GM12878 (cell line): ENCODE measurements around the gene FAM217B. TPM values are rescaled to one million over a fixed set of nuclear protein-coding genes. Genes with fewer than 3 reads are reported as not detected.

Experiments
- ATAC-seq: fragments of 200-7000 bp; cut with Tn5 transposase; 3 replicates; pipeline ENCODE4 v1.9.1; 2020; ENCODE audit warnings: mild to moderate bottlenecking, moderate library complexity
- BruUV-seq: library from RNA; stranded (reverse); fragments of 400-500 nt; replicated peaks from 2 replicates; lab custom pipeline; 2021; lab: Mats Ljungman, UMichigan
- CTCF ChIA-PET: fragments of 300-600 bp; sonication (Branson Sonifier 250); formaldehyde crosslinking; extraction: SDS; loops from one replicate; lab custom pipeline; 2021; ENCODE audit warnings: inconsistent platforms; lab: Yijun Ruan, JAX
- POLR2A ChIA-PET: fragments of 350-600 bp; formaldehyde crosslinking; extraction: SDS; loops from one replicate; lab custom pipeline; 2021; ENCODE audit warnings: inconsistent platforms; lab: Charles Lee
- RAD21 ChIA-PET: fragments of 300-600 bp; sonication (Branson Sonifier 250); formaldehyde crosslinking; loops from one replicate; lab custom pipeline; 2023; ENCODE audit warnings: antibody characterized with exemption; ENCODE audit not compliant: unreplicated experiment; lab: Charles Lee
- SMC1A ChIA-PET: fragments of 300-600 bp; sonication (Branson Sonifier 250); formaldehyde crosslinking; loops from one replicate; lab custom pipeline; 2023; ENCODE audit not compliant: unreplicated experiment, uncharacterized antibody; lab: Charles Lee
- DNase-seq: peaks from one replicate; pipeline ENCODE4 v3.0.0-alpha.2; 2011; ENCODE audit warnings: low read depth, low spot score
- FAIRE-seq: peaks from 3 replicates; lab custom pipeline; 2011; peaks lifted over from hg19 to GRCh38; lab: Jason Lieb, UNC
- H2AFZ ChIP-seq: 2 replicates; pipeline ENCODE4 v1.6.0; 2011; ENCODE audit warnings: low read depth, low read length, control low read depth; ENCODE audit not compliant: control insufficient read depth
- H3K27ac ChIP-seq: 2 replicates; pipeline ENCODE4 v1.5.1; 2011; ENCODE audit warnings: control low read depth; ENCODE audit not compliant: control insufficient read depth, insufficient read depth
- H3K27me3 ChIP-seq, 2 experiments: replicated peaks in 1 of 2; 2 replicates each; pipeline versions ENCODE4 v1.6.0 to v1.6.1; 2011; ENCODE audit warnings: low read length in 1 of 2; ENCODE audit not compliant: control insufficient read depth in 2 of 2, insufficient read depth in 2 of 2
- H3K36me3 ChIP-seq, 2 experiments: 2 replicates each; pipeline ENCODE4 v1.5.1; 2011; ENCODE audit warnings: low read length in 1 of 2; ENCODE audit not compliant: control insufficient read depth in 2 of 2, insufficient read depth in 2 of 2
- H3K4me1 ChIP-seq: 2 replicates; pipeline ENCODE4 v1.6.1; 2011; ENCODE audit warnings: mild to moderate bottlenecking, low read length, moderate library complexity, mixed read lengths; ENCODE audit not compliant: control insufficient read depth, insufficient read depth
- H3K4me2 ChIP-seq: 2 replicates; pipeline ENCODE4 v1.6.0; 2011; ENCODE audit warnings: control low read depth; ENCODE audit not compliant: control insufficient read depth, insufficient read depth
- H3K4me3 ChIP-seq: fragments of 200-600 bp; sonication (generic); 2 replicates; pipeline ENCODE4 v1.5.1; 2016
- H3K79me2 ChIP-seq: 2 replicates; pipeline ENCODE4 v1.6.0; 2011; ENCODE audit warnings: low read length; ENCODE audit not compliant: control insufficient read depth, insufficient read depth
- H3K9ac ChIP-seq: 2 replicates; pipeline ENCODE4 v1.8.0; 2011; ENCODE audit warnings: low read length, control low read depth, mixed read lengths; ENCODE audit not compliant: control insufficient read depth, insufficient read depth
- H3K9me3 ChIP-seq: replicated peaks from 3 replicates; pipeline ENCODE4 v1.5.1; 2011; ENCODE audit warnings: mild to moderate bottlenecking, low read length; ENCODE audit not compliant: control insufficient read depth, insufficient read depth
- H4K20me1 ChIP-seq: 2 replicates; pipeline ENCODE4 v1.6.0; 2011; ENCODE audit not compliant: control insufficient read depth, insufficient read depth
- CEBPB ChIP-seq, 2 experiments: fragments of 150-350 bp in 1 of 2; IDR thresholded peaks; 2 replicates each; pipeline ENCODE4 v1.6.1; 2012 to 2014; ENCODE audit warnings: low read depth in 2 of 2, low read length in 2 of 2, borderline replicate concordance in 1 of 2, inconsistent platforms in 1 of 2
- EGR1 ChIP-seq, 2 experiments: IDR thresholded peaks; 1 replicate in 1 of 2; 2 replicates in 1 of 2; pipeline ENCODE4 v1.6.1; 2011 to 2012; ENCODE audit warnings: low read depth in 2 of 2, low read length in 2 of 2, borderline replicate concordance in 1 of 2, mild to moderate bottlenecking in 1 of 2, moderate library complexity in 1 of 2
- KDM1A ChIP-seq: fragments of 200-600 bp; sonication (generic); IDR thresholded peaks from 2 replicates; pipeline ENCODE4 v1.6.1; 2016; ENCODE audit warnings: borderline replicate concordance
- MEF2A ChIP-seq: IDR thresholded peaks from 2 replicates; pipeline ENCODE4 v1.6.1; 2011; ENCODE audit warnings: low read depth, mild to moderate bottlenecking, low read length, moderate library complexity; ENCODE audit not compliant: insufficient read depth
- MYB ChIP-seq: fragments of 150-350 bp; IDR thresholded peaks from 2 replicates; pipeline ENCODE4 v1.6.1; 2014; ENCODE audit warnings: mild to moderate bottlenecking, low read depth, low read length, borderline replicate concordance
- RAD51 ChIP-seq: fragments of 450-650 bp; IDR thresholded peaks from 2 replicates; pipeline ENCODE4 v1.6.1; 2016; ENCODE audit warnings: moderate library complexity, mild to moderate bottlenecking, inconsistent platforms
- RBBP5 ChIP-seq: fragments of 200-600 bp; sonication (generic); conservative IDR thresholded peaks from 2 replicates; pipeline ENCODE4 v1.6.1; 2016
- RELB ChIP-seq: fragments of 450-650 bp; IDR thresholded peaks from 2 replicates; pipeline ENCODE4 v1.6.1; 2017; ENCODE audit warnings: low read depth, mild to moderate bottlenecking, moderate library complexity
- ZBED1 ChIP-seq: IDR thresholded peaks from 2 replicates; pipeline ENCODE4 v1.6.1; 2016; ENCODE audit warnings: borderline replicate concordance
- ZBTB11 ChIP-seq: fragments of 450-650 bp; formaldehyde crosslinking; IDR thresholded peaks from 2 replicates; pipeline ENCODE4 v1.5.0; 2022; ENCODE audit warnings: mild to moderate bottlenecking, missing genetic modification characterization
- ZNF274 ChIP-seq: IDR thresholded peaks from one replicate; pipeline ENCODE4 v1.8.0; 2011; ENCODE audit not compliant: insufficient read length, insufficient read depth
- WGBS: methylation state at CpG from one replicate; pipeline ENCODE4 v1.1.6; 2016; ENCODE audit warnings: low lambda C conversion rate; ENCODE audit not compliant: insufficient replicate concordance, insufficient coverage; ENCODE audit errors: missing lambda C conversion rate; 5-methylcytosine and 5-hydroxymethylcytosine counted together
- in situ Hi-C: fragments of 300-500 bp; cut with MboI; formaldehyde crosslinking; loops from 9 replicates; pipeline ENCODE4 v1.14.3; 2018; ENCODE audit warnings: mixed read lengths
- intact Hi-C: fragments of 100-400 bp; cut with micrococcal nuclease; formaldehyde crosslinking; loops from one replicate; pipeline ENCODE4 v1.14.2; 2022; ENCODE audit not compliant: unreplicated experiment
- polyA plus RNA-seq, 11 experiments: library from polyadenylated mRNA; depleted of rRNA in 4 of 11; unstranded in 6 of 11; stranded (reverse) in 5 of 11; fragments of >200 nt; fragmentation: Nextera tagmentation in 4 of 11; fragmentation: Illumina TruSeq in 1 of 11; extraction: Ambion mirVana in 4 of 11; extraction: Trizol in 1 of 11; gene quantifications; 1 replicate in 1 of 11; 2 replicates in 10 of 11; pipeline versions ENCODE4 v1.2.1 to v1.2.3, GENCODE V29; 2011 to 2016; ENCODE audit warnings: inconsistent platforms in 2 of 11, missing spikeins in 2 of 11, low read depth in 1 of 11
- total RNA-seq, 4 experiments: library from RNA; depleted of rRNA in 3 of 4; stranded (reverse); fragments of >200 nt in 3 of 4; fragmentation: Illumina TruSeq in 1 of 4; extraction: Trizol in 1 of 4; gene quantifications; 2 replicates each; pipeline versions ENCODE4 v1.2.1 to v1.2.3, GENCODE V29; 2013 to 2021

The FAM217B gene
- total and polyA plus RNA-seq, 10 of the 15 experiments (the other 5 are each of a cell fraction or from before 2014, with no cell fraction given), result 6.3 to 18.3 (median 10.6) TPM

- ATAC-seq, result no peak
Measured at GRCh38 chr20:59949911-59950310, 9.7 kb downstream of the FAM217B start.

GRCh38 chr20:59954718-59955117, 14.5 kb downstream of the FAM217B start:
- ChIA-PET POLR2A (no interaction called here), RAD21 (interaction anchor here (0.8 to 1.3 kb wide), 3 partner anchors 13 to 20 kb away, joined by 3 to 5 read pairs (median 4); partner anchors contain the start of genes FAM217B and PPP1R3D), SMC1A (no interaction called here), CTCF (interaction anchor here (1.8 to 12.8 kb wide), 2 partner anchors 17 to 31 kb away, joined by 4 to 173 read pairs; partner anchors contain the start of genes FAM217B, PPP1R3D and SYCP2)
- no peaks in the 10 kb centered on the region for H3K79me2 ChIP-seq
- no peak overlapping the region for H3K27ac ChIP-seq
- H3K36me3 ChIP-seq, result no peaks in the 10 kb centered on the region; a peak in 1 of 4 replicates
- no peak overlapping the region for H3K9ac ChIP-seq
- intact Hi-C loops, result no loop called here
- in situ Hi-C loops, result no loop called here
- H4K20me1 ChIP-seq, result no peaks in the 10 kb centered on the region
- no peak for DNase-seq
- H3K4me3 ChIP-seq, result no peak overlapping the region
- FAIRE-seq, result no peak
- no TSS peak for BruUV-seq
- no peaks in the 10 kb centered on the region for H3K9me3 ChIP-seq
- no peak overlapping the region for H2AFZ ChIP-seq
- H3K4me2 ChIP-seq, result no peak overlapping the region
- no peak for ATAC-seq
- no peaks in the 10 kb centered on the region for H3K27me3 ChIP-seq
- no peaks in the 10 kb centered on the region for H3K4me1 ChIP-seq
- 61% methylated on average over 4 of the region's 4 CpGs for WGBS
- TF ChIP-seq KDM1A (no peak), RAD51 (no peak), ZNF274 (no peak), ZBTB11 (CRISPR knock-in tag) (no peak), MEF2A (no peak), RBBP5 (no peak), CEBPB (IDR thresholded peaks at IDR 0.05; ENCODE audit: borderline replicate concordance in 1 of 2, low read depth in 2 of 2, low read length in 2 of 2) (no peak), ZBED1 (no peak), MYB (no peak), RELB (no peak)

More at GRCh38 chr20:59949911-59950310, 9.7 kb downstream of the FAM217B start:
- 82% methylated on average over 6 of the region's 6 CpGs for WGBS
- Histone ChIP-seq H3K4me3 (no peak overlapping the region), H3K4me1 (peaks cover 6% of the 10 kb centered on the region), H3K27me3 (no peaks in the 10 kb centered on the region), H3K79me2 (no peaks in the 10 kb centered on the region), H4K20me1 (no peaks in the 10 kb centered on the region), H3K9me3 (no peaks in the 10 kb centered on the region), H2AFZ (no peak overlapping the region), H3K36me3 (no peaks in the 10 kb centered on the region; a peak in 1 of 4 replicates), H3K27ac (no peak overlapping the region), H3K9ac (no peak overlapping the region), H3K4me2 (no peak overlapping the region)
- ChIA-PET POLR2A (no interaction called here), SMC1A (interaction anchor here (1.1 to 1.9 kb wide), 3 partner anchors 10 to 63 kb away, joined by 3 to 8 read pairs (median 3); partner anchors contain the start of genes FAM217B and PPP1R3D), RAD21 (interaction anchor here (1.2 kb wide), 1 partner anchor 10 kb away, joined by 4 read pairs; the partner anchor contains the start of genes FAM217B and PPP1R3D), CTCF (interaction anchor here (0.7 to 12.8 kb wide), 13 partner anchors 9 to 782 kb away, joined by 3 to 173 read pairs (median 4); partner anchors contain the start of genes CDH26, FAM217B, PPP1R3D and SYCP2)
- intact Hi-C loops (loop anchor here (10.0 kb wide), 1 partner anchor 105 kb away; no protein-coding TSS in a partner anchor), in situ Hi-C loops (no loop called here)
- TF ChIP-seq EGR1 (IDR thresholded peaks at IDR 0.05; ENCODE audit: borderline replicate concordance in 1 of 2, low read depth in 2 of 2, low read length in 2 of 2), result no peak
- DNase-seq (no peak), FAIRE-seq (no peak)
- BruUV-seq, result no TSS peak
